Astrocyte (in vitro differentiated cells and primary cell): Measurements from ENCODE around the gene C12orf56. TPM values are rescaled to one million over a fixed set of nuclear protein-coding genes. Genes with fewer than 3 reads are reported as not detected.
"Not testable (repeated sequence)": the region's sequence is repeated elsewhere in the genome, so short reads cannot be mapped to it uniquely, and the experiment has no call there.

Source experiments
- DNase-seq: peaks from one replicate; pipeline ENCODE4 v3.0.0-alpha.2; 2010; ENCODE audit warnings: low read depth
- FAIRE-seq: peaks from 2 replicates; lab custom pipeline; 2011; peaks lifted over from hg19 to GRCh38; lab: Jason Lieb, UNC
- H2AFZ ChIP-seq: 2 replicates; pipeline ENCODE4 v1.6.0; 2012; ENCODE audit warnings: low read depth, low read length, inconsistent platforms
- H3K27ac ChIP-seq: 2 replicates; pipeline ENCODE4 v1.5.1; 2011; ENCODE audit warnings: low read depth, low read length, inconsistent platforms
- H3K27me3 ChIP-seq: 2 replicates; pipeline ENCODE4 v1.6.0; 2011; ENCODE audit warnings: low read length, inconsistent platforms; ENCODE audit not compliant: insufficient read depth
- H3K36me3 ChIP-seq: 2 replicates; pipeline ENCODE4 v1.5.1; 2011; ENCODE audit warnings: low read length, inconsistent platforms; ENCODE audit not compliant: insufficient read depth
- H3K4me1 ChIP-seq: 2 replicates; pipeline ENCODE4 v1.5.1; 2011; ENCODE audit warnings: low read length, inconsistent platforms; ENCODE audit not compliant: insufficient read depth
- H3K4me2 ChIP-seq: 2 replicates; pipeline ENCODE4 v1.6.0; 2012; ENCODE audit warnings: low read length, inconsistent platforms
- H3K4me3 ChIP-seq: 2 replicates; pipeline ENCODE4 v1.5.1; 2011; ENCODE audit warnings: low read depth, mild to moderate bottlenecking, low read length, inconsistent platforms; ENCODE audit not compliant: insufficient read depth
- H3K79me2 ChIP-seq: 2 replicates; pipeline ENCODE4 v1.6.0; 2012; ENCODE audit warnings: mild to moderate bottlenecking, low read length, inconsistent platforms; ENCODE audit not compliant: insufficient read depth
- H3K9ac ChIP-seq: 2 replicates; pipeline ENCODE4 v1.6.0; 2012; ENCODE audit warnings: mild to moderate bottlenecking, low read length, inconsistent platforms
- H3K9me3 ChIP-seq: 2 replicates; pipeline ENCODE4 v1.5.1; 2012; ENCODE audit warnings: low read depth, mild to moderate bottlenecking, low read length, inconsistent platforms; ENCODE audit not compliant: insufficient read depth
- H4K20me1 ChIP-seq: 2 replicates; pipeline ENCODE4 v1.6.0; 2012; ENCODE audit warnings: low read length, inconsistent platforms; ENCODE audit not compliant: insufficient read depth
- H3K27ac Mint-ChIP-seq: one replicate; pipeline ENCODE4 v1.8.0; 2021; ENCODE audit warnings: mild to moderate bottlenecking, mixed read lengths; ENCODE audit not compliant: unreplicated experiment
- H3K27me3 Mint-ChIP-seq: one replicate; pipeline ENCODE4 v1.8.0; 2021; ENCODE audit warnings: low read depth, mixed read lengths; ENCODE audit not compliant: unreplicated experiment
- H3K36me3 Mint-ChIP-seq: one replicate; pipeline ENCODE4 v1.8.0; 2021; ENCODE audit warnings: low read depth, mixed read lengths; ENCODE audit not compliant: unreplicated experiment
- H3K4me1 Mint-ChIP-seq: one replicate; pipeline ENCODE4 v1.8.0; 2021; ENCODE audit warnings: low read depth, mixed read lengths; ENCODE audit not compliant: unreplicated experiment
- H3K4me3 Mint-ChIP-seq: one replicate; pipeline ENCODE4 v1.8.0; 2021; ENCODE audit warnings: mild to moderate bottlenecking, moderate library complexity, mixed read lengths; ENCODE audit not compliant: unreplicated experiment
- H3K9me3 Mint-ChIP-seq: one replicate; pipeline ENCODE4 v1.8.0; 2021; ENCODE audit warnings: mild to moderate bottlenecking, mixed read lengths; ENCODE audit not compliant: unreplicated experiment
- EZH2 ChIP-seq: IDR thresholded peaks from 2 replicates; pipeline ENCODE4 v1.6.1; 2012; ENCODE audit warnings: mild to moderate bottlenecking, low read length, inconsistent platforms; ENCODE audit not compliant: insufficient read depth
- total RNA-seq: library from RNA; stranded (reverse); gene quantifications from 2 replicates; pipeline ENCODE4 v1.2.1, GENCODE V29; 2021
- TF ChIP-seq, protein P1 (sequence below): IDR thresholded peaks from 2 replicates; pipeline ENCODE4 v1.5.1; 2011; ENCODE audit warnings: low read depth, mild to moderate bottlenecking, inconsistent platforms, low read length, moderate library complexity; ENCODE audit not compliant: insufficient read depth

The C12orf56 gene
- total RNA-seq, 1 donor from 2014 or later: not detected

GRCh38 chr12:64356209-64356608, 34.3 kb downstream of the C12orf56 start:
- not testable (repeated sequence) for H3K79me2 ChIP-seq, H3K9me3 ChIP-seq, H3K27ac Mint-ChIP-seq, H2AFZ ChIP-seq, H3K27ac ChIP-seq, H4K20me1 ChIP-seq, H3K4me3 Mint-ChIP-seq, H3K4me2 ChIP-seq, H3K27me3 Mint-ChIP-seq, H3K27me3 ChIP-seq, H3K9ac ChIP-seq, H3K36me3 Mint-ChIP-seq, DNase-seq, H3K36me3 ChIP-seq, H3K4me3 ChIP-seq, FAIRE-seq, H3K4me1 ChIP-seq, H3K4me1 Mint-ChIP-seq
- peaks cover 21% of the 10 kb centered on the region for H3K9me3 Mint-ChIP-seq

DNA sequence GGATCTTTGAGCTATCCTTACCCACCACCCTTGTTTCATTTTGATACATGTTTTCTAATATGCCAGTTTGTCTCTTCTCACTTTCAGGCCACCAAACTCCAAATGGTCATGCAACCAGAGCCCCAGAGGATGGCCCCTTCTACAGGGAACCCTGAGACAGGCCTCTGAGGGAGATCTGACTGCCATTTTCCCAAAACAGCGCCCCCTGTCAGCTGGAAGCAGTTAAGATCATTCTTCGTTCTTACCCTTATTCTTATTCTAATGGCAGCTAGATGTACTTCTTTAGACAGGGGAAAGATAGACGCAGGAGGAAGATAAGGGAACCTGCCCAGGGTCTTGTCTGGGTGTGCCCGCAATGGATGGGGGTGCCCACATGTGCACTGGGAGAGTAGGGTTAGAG, 38.4 kb downstream of the C12orf56 start:
- Mint-ChIP-seq H3K9me3 (peaks cover 26% of the 10 kb centered on the region), H3K4me1 (no peaks in the 10 kb centered on the region), H3K4me3 (no peak overlapping the region), H3K27ac (no peak overlapping the region), H3K36me3 (no peaks in the 10 kb centered on the region), H3K27me3 (no peaks in the 10 kb centered on the region)
- no peaks in the 10 kb centered on the region for H3K27me3 ChIP-seq
- H3K27ac ChIP-seq: no peak overlapping the region
- no peak for DNase-seq
- no peak overlapping the region for H3K9ac ChIP-seq
- no peaks in the 10 kb centered on the region for H3K4me1 ChIP-seq
- TF ChIP-seq, protein P1, sequence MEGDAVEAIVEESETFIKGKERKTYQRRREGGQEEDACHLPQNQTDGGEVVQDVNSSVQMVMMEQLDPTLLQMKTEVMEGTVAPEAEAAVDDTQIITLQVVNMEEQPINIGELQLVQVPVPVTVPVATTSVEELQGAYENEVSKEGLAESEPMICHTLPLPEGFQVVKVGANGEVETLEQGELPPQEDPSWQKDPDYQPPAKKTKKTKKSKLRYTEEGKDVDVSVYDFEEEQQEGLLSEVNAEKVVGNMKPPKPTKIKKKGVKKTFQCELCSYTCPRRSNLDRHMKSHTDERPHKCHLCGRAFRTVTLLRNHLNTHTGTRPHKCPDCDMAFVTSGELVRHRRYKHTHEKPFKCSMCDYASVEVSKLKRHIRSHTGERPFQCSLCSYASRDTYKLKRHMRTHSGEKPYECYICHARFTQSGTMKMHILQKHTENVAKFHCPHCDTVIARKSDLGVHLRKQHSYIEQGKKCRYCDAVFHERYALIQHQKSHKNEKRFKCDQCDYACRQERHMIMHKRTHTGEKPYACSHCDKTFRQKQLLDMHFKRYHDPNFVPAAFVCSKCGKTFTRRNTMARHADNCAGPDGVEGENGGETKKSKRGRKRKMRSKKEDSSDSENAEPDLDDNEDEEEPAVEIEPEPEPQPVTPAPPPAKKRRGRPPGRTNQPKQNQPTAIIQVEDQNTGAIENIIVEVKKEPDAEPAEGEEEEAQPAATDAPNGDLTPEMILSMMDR: no peak
- TF ChIP-seq EZH2: no peak
- no peaks in the 10 kb centered on the region for H3K79me2 ChIP-seq
- H4K20me1 ChIP-seq: no peaks in the 10 kb centered on the region
- H2AFZ ChIP-seq: no peak overlapping the region
- no peaks in the 10 kb centered on the region for H3K36me3 ChIP-seq
- H3K4me2 ChIP-seq: no peak overlapping the region
- peaks cover 4% of the 10 kb centered on the region for H3K9me3 ChIP-seq
- no peak overlapping the region for H3K4me3 ChIP-seq
- no peak for FAIRE-seq

DNA sequence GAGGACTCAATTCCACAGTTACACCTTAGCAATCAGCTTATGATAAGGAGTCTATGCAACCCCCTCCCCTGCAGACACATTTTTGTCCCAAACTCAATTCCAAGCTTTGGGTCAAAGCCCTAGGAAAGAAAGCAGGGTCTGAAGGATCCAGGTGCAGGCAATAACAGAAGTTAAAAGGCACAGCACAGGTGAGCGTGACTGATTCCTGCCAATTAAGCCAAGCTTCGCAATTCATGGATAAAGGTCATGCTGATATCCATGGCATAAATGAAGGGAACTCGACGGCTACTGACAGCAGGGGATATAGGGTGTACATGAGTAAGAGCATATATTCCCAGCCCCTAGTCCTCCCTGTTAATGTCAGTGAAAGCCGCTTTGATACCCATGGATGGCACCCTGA, 39.3 kb downstream of the C12orf56 start:
- no peak for TF ChIP-seq EZH2
- TF ChIP-seq, protein P1: no peak
- no peaks in the 10 kb centered on the region for H3K4me1 Mint-ChIP-seq
- no peaks in the 10 kb centered on the region for H3K27me3 Mint-ChIP-seq
- Histone ChIP-seq H3K4me2 (no peak overlapping the region), H3K9me3 (peaks cover 2% of the 10 kb centered on the region), H3K36me3 (no peaks in the 10 kb centered on the region), H2AFZ (no peak overlapping the region), H3K4me1 (no peaks in the 10 kb centered on the region), H3K27me3 (no peaks in the 10 kb centered on the region), H3K27ac (no peak overlapping the region), H3K79me2 (no peaks in the 10 kb centered on the region), H3K9ac (no peak overlapping the region), H3K4me3 (no peak overlapping the region), H4K20me1 (no peaks in the 10 kb centered on the region)
- H3K36me3 Mint-ChIP-seq: no peaks in the 10 kb centered on the region
- H3K27ac Mint-ChIP-seq: no peak overlapping the region
- H3K4me3 Mint-ChIP-seq: no peak overlapping the region
- H3K9me3 Mint-ChIP-seq: peaks cover 22% of the 10 kb centered on the region
- FAIRE-seq (no peak), DNase-seq (no peak)
